ENCODE measurements around the gene CRIP2.

Gene CRIP2

DNA sequence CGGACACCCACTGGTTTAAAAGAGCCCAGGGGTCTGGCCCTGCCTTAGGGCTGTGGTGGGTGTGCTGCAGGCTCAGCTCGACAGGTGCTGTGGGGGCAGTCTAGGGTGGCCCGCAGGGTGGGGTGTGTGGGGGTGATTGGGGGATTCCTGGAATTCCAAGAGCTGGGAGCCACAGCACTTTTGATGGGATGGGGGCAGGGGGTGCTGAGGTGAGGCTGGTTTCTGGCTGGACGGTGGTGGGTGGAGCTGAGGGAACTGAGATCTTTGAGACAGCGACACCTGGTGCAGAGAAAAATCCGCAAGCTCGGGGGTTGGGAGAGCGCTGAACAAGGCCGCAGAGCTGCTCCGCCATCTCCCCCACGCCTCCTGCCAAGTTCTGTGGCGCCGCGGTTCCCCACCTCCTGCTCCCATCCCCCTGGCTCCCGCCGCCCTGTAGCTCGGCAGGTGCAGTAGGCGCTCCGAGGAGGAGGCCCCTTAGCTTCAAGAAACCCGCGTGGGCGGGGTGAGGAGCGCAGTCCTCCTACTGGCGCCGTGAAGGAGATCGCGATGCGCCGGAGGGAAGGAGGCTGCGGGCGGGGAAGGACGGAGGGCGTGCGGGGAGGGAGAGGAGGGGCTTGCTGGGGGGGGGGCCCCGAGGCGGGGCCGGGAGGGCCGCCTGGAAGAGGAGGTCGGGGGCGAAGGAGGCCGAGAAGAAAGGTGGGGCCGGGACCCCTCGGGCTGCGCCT, 15.1 kb downstream of the CRIP2 start:
- DNase-seq, result peak; percentile 87

DNA sequence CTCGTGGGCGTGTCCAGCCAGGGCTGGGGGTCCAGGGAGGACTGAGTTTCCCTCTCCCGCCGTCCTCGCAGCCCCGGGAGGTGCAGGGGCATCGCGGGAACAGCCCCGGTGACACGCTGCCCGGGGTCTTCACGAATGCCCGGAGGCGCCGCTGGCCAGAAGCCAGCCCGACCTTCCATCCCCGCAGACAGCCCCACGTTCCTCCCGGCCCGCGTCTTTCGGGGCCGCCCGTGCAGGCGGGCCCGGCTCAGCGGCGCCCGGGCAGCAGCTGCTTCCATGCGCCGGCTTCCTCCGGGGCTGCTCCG, 15.6 kb downstream of the CRIP2 start:
- DNase-seq, result no peak

DNA sequence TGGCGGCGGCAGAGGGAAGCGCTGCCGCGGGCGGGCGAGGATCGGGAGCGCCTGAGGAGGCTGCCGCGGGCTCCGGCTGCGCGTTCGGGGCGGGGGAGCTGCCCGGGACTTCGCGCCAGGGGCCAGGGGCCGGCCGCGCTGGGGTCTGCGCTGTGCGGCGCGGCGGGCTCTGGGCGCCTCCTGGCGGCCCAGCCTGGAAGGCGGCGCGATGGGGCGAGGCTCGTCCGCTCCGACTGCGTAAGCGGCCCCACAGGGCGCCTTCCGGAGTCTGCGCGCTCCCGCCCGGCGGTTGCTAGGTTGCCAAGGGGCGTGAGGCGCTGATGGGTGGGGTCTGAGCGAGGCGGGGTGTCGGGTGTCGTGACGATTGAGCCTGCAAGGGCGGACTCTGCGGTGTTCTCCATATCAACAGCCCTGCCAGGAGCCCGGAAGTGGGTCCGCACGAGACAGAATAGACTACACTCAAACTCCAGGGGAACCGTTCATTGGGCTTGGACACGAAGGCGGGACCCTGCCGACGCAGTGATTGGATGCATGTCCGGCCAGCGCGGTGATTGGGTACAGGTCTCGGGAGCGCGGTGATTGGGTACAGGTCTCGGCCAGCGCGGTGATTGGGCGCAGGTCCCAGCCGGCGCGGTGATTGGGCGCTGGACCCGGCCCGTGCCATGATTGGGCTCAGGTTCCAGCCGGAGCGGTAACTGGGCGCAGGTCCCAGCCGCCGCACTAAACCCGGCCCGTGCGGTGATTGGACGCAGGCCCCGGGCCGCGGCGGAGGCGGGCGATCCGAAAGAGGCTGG, 16.1 kb downstream of the CRIP2 start, which contains the start of gene TEDC1:
Gene TEDC1, plus strand, starts transcription at position 675 of the 794 bp plus-strand sequence. CDS start 130 bp downstream, outside the sequence.
- peak; percentile 99 for DNase-seq

DNA sequence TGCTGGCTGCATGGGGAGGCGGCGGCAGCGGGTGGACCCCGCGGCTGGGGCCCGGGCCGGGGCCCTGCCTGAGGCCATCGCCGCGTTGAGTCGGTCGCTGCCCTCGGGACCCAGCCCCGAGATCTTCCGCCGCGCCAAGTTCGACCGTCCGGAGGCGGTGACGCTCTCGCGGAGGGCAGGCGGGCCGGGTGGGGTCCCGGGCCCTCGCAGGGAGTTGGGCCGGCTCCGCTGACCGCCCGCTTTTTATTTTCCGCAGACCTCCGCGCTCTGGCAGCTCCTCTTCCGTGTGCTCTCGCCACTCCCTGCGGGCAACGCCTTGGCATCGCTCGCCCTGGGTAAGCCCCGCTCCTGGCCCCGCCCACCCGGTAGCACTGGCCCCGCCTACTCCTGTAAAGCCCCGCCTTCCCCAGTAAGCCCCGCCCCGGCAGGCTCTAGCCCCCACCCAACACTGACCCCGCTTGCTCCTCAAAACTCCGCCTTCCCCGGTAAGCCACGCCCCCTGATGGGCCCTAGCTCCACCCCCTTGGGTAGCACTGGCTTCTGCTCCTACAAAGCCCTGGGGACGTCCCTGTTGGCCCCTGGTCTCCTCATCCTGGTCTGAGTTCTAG, 16.8 kb downstream of the CRIP2 start:
- peak; percentile 87 for DNase-seq

- DNase-seq, result no peak
These were observed 17.7 kb downstream of the CRIP2 start for GRCh38 chr14:105492031-105492970.

- DNase-seq, result no peak
These were observed 18.6 kb downstream of the CRIP2 start for GRCh38 chr14:105492971-105493871.

DNA sequence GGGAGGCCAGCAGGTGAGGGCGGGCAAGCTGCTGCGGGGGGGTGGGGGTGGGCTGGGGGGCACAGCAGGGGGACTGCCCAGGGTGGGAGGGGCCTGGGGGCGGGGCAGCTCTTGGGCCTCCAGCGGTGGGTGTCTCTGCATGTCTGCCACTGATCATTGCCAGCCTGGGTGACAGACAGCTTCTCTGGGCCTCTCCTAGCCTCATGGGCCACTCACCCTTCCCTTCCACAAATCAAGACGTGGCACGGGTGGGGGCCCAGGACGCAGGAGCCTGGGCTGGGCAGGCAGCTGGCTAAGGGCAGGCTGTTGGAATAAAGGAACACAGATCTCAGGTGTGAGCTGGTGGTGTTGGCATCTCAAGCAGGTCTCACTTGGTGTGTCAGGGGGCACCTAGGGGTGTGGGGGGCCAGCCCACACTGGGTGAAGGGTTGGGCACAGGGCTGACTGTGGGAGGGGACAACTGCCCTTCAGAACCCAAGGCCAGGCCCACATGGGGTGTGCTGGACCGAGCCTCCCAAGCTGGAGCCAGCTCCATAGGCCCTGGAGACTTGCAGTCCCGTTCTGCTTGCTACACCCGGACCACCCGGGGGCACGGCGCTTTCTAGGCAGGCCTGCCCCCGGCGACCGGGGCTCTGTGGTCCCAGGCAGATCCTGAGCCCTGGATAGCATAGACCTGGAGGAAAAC, 19.4 kb downstream of the CRIP2 start:
- no peak for DNase-seq

GRCh38 chr14:105494606-105494929, 19.9 kb downstream of the CRIP2 start:
- no peak for DNase-seq

- DNase-seq, result no peak
These were observed 20.7 kb downstream of the CRIP2 start for GRCh38 chr14:105495101-105495989.

GRCh38 chr14:105495990-105496830, 21.6 kb downstream of the CRIP2 start:
- no peak for DNase-seq

DNA sequence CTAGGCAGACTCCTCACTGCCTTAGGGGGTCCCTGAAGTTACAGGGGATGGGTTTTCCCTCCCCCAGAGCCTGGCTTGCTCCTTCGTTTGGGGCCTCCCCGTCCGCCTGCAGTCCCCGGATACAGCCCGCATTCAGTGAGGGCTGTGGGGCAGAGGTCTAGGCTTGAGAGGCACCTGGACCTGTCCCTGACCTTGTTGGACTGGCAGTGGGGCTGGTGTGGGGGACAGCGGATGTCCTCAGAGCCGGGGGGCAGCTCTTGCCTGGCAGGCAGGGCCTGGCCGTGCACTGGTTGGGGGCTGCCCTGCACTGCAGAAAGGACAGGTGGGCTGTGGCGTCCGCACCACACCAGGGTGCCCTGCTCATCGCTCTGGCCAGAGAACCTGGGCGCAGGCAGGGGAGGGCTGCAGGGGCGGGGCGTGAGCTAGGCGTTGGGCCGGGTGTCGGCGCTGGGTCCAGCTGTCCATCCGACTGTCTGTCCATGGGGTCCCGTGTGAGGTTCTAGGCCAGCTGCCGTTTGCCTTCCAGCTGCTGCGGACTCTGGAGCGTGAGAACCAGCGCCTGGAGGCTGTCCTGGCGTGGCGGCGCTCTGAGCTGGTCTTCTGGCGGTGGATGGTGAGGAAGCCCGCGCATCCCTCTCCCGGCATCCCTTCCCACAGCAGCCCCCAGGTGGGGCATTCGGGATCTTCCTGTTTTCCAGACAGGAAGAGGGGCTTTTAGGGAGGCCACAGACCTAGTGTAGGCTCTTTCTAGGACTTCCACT, 22.4 kb downstream of the CRIP2 start:
- DNase-seq, result no peak

- no peak for DNase-seq
These were observed 23.2 kb downstream of the CRIP2 start for GRCh38 chr14:105497671-105498429.

DNA sequence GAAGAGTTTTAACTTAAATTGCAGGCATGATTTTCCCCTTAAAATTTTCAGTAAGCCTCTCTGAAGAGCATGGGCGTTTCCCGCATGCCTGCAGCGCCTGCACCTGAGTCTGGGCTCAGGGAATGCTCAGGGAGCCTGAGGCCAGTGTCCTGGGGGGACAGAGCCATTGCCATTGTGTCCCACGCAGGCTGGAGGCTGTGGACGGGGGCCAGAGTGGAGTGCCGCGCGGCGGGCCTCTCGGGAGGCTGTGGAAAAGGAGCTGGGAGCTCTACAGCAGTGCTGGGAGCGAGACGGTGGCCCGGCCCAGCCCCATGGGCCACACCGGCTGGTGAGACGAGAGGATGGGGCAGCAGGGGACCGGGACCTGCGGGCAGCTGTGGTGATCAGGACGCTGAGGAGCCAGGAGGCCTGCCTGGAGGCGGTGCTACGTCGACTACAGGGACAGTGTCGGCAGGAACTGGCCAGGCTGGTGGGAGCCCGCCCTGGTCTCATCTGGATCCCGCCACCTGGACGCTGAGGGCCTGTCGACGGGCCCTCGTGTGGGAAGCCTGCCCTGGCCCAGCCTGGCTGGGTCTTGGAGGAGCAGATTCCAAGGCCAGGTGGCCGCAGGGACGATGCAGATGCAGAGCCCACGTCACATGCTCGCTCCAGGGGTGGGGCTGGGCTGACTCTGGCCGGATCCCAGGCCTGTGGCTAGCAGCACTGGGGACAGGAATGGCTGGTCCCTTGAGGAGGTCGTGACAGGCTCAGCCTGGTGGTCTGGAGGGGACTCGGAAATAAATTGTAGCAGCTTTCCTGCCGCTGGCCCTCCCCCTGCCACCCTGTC, 24.0 kb downstream of the CRIP2 start:
- DNase-seq, result no peak

GRCh38 chr14:105499256-105500035, 24.8 kb downstream of the CRIP2 start:
- no peak for DNase-seq

DNA sequence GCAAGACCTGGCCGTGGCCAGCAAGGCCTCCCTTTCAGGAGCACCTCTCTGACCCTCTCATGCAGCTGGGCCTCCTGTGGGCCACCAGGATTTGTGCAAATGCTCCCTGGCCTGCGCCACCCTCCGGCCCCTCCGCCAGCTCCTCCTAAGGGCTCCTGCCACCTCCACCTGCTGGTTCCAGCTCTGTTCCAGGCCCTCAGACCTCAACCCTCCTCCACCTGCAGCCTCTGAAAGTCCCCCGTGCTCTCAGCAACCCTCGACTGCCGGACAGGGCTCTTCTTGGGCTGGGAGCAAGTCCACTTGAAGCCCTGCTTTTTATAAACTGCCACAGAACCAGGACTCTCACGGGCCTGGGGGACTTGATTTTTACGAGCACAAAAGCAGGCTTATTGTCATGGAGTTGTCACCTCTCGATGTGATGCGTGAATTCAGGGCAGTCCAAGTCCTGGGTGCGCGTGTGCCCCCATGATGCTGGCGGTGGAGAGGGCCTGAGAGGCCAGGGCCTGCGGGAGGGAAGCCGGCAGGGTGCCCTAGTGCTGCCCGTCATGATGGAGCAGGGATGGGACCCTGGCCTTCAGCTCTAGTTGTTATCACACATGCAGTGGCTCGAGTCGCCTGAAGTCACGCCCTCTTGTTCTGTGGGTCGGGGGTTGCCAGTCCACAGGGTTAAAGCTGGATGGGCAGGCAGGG, 25.6 kb downstream of the CRIP2 start:
- no peak for DNase-seq
